DOHH2 (cell line): ENCODE results near the gene ECE1.
"Not testable (repeated sequence)": the region's sequence is repeated elsewhere in the genome, so short reads cannot be mapped to it uniquely, and the experiment has no call there.

Experiments used
- H3F3A ChIP-seq: fragments of 200-600 bp; sonication (generic), shearing (Covaris generic); 2 replicates; pipeline ENCODE4 v1.6.0; 2016; ENCODE audit warnings: antibody characterized with exemption, mild to moderate bottlenecking; ENCODE audit not compliant: control insufficient read depth, insufficient read depth
- H3K27ac ChIP-seq: fragments of 200-600 bp; sonication (generic); 2 replicates; pipeline ENCODE4 v1.5.1; 2014; ENCODE audit warnings: low read depth, mild to moderate bottlenecking, low read length, moderate library complexity
- H3K27me3 ChIP-seq: fragments of 200-600 bp; sonication (generic); 2 replicates; pipeline ENCODE4 v1.6.1; 2014; ENCODE audit warnings: mild to moderate bottlenecking, low read length, mixed read lengths; ENCODE audit not compliant: control insufficient read depth
- H3K36me3 ChIP-seq: fragments of 200-600 bp; sonication (generic); 2 replicates; pipeline ENCODE4 v1.6.1; 2014; ENCODE audit warnings: mild to moderate bottlenecking, low read length, moderate library complexity, mixed read lengths; ENCODE audit not compliant: control insufficient read depth
- H3K4me1 ChIP-seq: fragments of 200-600 bp; sonication (generic); 2 replicates; pipeline ENCODE4 v1.6.1; 2014; ENCODE audit warnings: mild to moderate bottlenecking, low read length, mixed read lengths; ENCODE audit not compliant: control insufficient read depth
- H3K4me2 ChIP-seq: fragments of 200-600 bp; sonication (generic); 2 replicates; pipeline ENCODE4 v1.6.0; 2014; ENCODE audit warnings: mild to moderate bottlenecking, low read length, moderate library complexity
- H3K4me3 ChIP-seq: fragments of 200-600 bp; sonication (generic); 2 replicates; pipeline ENCODE4 v1.5.1; 2014; ENCODE audit warnings: mild to moderate bottlenecking, low read length, mixed read lengths
- H3K79me2 ChIP-seq: fragments of 200-600 bp; sonication (generic); 2 replicates; pipeline ENCODE4 v1.6.1; 2014; ENCODE audit warnings: mild to moderate bottlenecking, low read length, mixed read lengths; ENCODE audit not compliant: control insufficient read depth
- H3K9me2 ChIP-seq: fragments of 200-600 bp; sonication (generic); replicated peaks from 2 replicates; pipeline ENCODE4 v1.6.1; 2014; ENCODE audit warnings: mild to moderate bottlenecking, low read length, mixed read lengths; ENCODE audit not compliant: control insufficient read depth
- H3K9me3 ChIP-seq: fragments of 200-600 bp; sonication (generic); 2 replicates; pipeline ENCODE4 v1.6.1; 2014; ENCODE audit warnings: antibody characterized with exemption, low read length, mixed read lengths; ENCODE audit not compliant: control insufficient read depth, insufficient read depth
- H4K20me1 ChIP-seq: fragments of 200-600 bp; sonication (generic); 2 replicates; pipeline ENCODE4 v1.6.0; 2014; ENCODE audit warnings: low read depth, mild to moderate bottlenecking, antibody characterized with exemption, low read length, moderate library complexity; ENCODE audit not compliant: control insufficient read depth, insufficient read depth
- EZH2phosphoT487 ChIP-seq: fragments of 200-600 bp; sonication (generic); IDR thresholded peaks from 2 replicates; pipeline ENCODE4 v1.6.1; 2017; ENCODE audit warnings: borderline replicate concordance, mild to moderate bottlenecking, antibody characterized with exemption, low read length, moderate library complexity, mixed read lengths
- TF ChIP-seq, protein P1 (sequence below): fragments of 200-600 bp; sonication (generic); IDR thresholded peaks from one replicate; pipeline ENCODE4 v1.5.1; 2014; ENCODE audit warnings: antibody characterized with exemption, mild to moderate bottlenecking, low read depth, low read length; ENCODE audit not compliant: poor library complexity, severe bottlenecking

The ECE1 gene

DNA sequence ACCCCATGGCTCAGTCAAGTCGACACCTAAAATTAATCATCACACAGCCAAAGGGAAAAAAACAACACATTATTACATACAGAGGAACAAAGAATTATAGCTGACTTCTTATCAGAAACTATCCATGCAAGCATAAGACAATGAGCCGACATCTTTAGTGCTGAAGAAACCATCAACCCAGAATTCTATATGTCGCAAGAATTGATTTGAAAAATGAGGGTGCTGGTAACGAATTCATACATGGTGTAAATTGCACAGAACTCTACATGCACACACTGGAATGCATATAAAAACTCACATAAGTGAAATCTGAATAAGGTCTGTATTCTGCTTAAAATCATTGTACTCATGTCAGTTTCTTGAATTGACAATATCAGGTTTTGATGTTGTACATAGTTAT lies 88.6 kb downstream of the ECE1 start:
- Histone ChIP-seq H3K36me3 (no peaks in the 10 kb centered on the region), H3K9me3 (no peaks in the 10 kb centered on the region), H3K9me2 (no peaks in the 10 kb centered on the region), H3K4me3 (no peak overlapping the region), H3K27ac (no peak overlapping the region), H3K27me3 (no peaks in the 10 kb centered on the region; the same call in 1 of the 2 replicates), H3K4me2 (no peak overlapping the region), H3K4me1 (no peaks in the 10 kb centered on the region), H4K20me1 (no peaks in the 10 kb centered on the region), H3F3A (no peaks in the 10 kb centered on the region), H3K79me2 (no peaks in the 10 kb centered on the region)
- no peak for TF ChIP-seq EZH2phosphoT487
- TF ChIP-seq, protein P1, sequence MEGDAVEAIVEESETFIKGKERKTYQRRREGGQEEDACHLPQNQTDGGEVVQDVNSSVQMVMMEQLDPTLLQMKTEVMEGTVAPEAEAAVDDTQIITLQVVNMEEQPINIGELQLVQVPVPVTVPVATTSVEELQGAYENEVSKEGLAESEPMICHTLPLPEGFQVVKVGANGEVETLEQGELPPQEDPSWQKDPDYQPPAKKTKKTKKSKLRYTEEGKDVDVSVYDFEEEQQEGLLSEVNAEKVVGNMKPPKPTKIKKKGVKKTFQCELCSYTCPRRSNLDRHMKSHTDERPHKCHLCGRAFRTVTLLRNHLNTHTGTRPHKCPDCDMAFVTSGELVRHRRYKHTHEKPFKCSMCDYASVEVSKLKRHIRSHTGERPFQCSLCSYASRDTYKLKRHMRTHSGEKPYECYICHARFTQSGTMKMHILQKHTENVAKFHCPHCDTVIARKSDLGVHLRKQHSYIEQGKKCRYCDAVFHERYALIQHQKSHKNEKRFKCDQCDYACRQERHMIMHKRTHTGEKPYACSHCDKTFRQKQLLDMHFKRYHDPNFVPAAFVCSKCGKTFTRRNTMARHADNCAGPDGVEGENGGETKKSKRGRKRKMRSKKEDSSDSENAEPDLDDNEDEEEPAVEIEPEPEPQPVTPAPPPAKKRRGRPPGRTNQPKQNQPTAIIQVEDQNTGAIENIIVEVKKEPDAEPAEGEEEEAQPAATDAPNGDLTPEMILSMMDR, result no peak

DNA sequence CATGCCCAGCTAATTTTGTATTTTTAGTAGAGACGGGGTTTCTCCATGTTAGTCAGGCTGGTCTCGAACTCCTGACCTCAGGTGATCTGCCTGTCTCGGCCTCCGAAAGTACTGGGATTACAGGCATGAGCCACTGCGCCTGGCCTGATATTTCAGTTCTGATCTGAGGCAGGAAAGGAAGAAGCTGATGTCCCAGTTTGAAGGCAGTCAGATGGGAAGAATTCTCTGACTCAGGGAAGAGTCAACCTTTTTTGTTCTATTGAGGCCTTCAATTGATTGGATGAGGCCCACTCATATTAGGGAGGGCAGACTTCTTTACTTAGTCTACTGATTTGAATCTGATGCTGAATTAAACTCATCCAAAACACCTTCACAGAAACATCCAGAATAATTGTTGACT lies 89.0 kb downstream of the ECE1 start:
- H3K4me3 ChIP-seq, H3K4me1 ChIP-seq, H3K9me3 ChIP-seq, H3K27ac ChIP-seq, H3K27me3 ChIP-seq, H3K4me2 ChIP-seq, H3F3A ChIP-seq, H3K9me2 ChIP-seq, H3K79me2 ChIP-seq, H3K36me3 ChIP-seq, H4K20me1 ChIP-seq: not testable (repeated sequence)

DNA sequence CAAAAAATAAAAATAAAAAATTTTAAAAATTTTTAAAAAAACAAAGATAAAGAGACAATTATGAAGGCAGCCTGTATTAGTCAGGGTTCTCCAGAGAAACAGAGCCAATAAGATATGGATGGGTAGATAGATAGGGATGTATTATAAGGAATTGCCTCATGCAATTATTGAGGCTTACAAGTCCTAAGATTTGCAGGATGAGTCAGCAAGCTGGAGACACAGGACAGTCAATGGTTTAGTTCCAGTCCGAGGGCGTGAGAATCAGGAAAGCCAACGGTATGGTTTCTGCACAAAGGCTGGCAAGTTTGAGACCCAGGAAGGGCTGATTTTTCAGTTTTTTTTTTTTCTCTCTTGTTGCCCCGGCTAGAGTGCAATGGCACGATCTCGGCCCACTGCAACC lies 89.5 kb downstream of the ECE1 start:
- H3K4me3 ChIP-seq, result no peak overlapping the region
- no peaks in the 10 kb centered on the region for H3F3A ChIP-seq
- H3K4me2 ChIP-seq, result no peak overlapping the region
- H3K36me3 ChIP-seq, result no peaks in the 10 kb centered on the region
- no peak overlapping the region for H3K27ac ChIP-seq
- H3K79me2 ChIP-seq, result no peaks in the 10 kb centered on the region
- no peaks in the 10 kb centered on the region for H3K9me3 ChIP-seq
- no peaks in the 10 kb centered on the region for H3K9me2 ChIP-seq
- H3K4me1 ChIP-seq, result no peaks in the 10 kb centered on the region
- no peaks in the 10 kb centered on the region for H4K20me1 ChIP-seq
- H3K27me3 ChIP-seq, result no peaks in the 10 kb centered on the region; the same call in 1 of the 2 replicates
- TF ChIP-seq EZH2phosphoT487, result no peak
- TF ChIP-seq, protein P1, result no peak

DNA sequence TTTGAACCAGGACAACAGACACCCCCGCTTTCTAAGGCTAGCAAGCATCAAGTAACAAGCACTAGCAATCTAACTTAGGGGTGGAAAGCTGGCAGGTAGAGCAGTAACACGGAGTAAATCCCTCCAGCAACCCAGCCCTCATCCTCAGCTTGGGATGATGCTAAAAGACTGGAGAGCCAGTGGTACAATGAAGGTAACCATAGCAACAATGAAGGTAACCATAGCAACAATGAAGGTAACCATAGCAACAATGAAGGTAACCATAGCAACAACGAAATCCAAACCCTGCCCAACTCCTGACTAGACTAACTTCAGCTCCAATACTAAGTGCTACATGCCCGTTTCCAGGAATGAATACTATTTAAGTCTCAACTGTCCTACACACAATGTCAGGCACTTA lies 91.3 kb downstream of the ECE1 start:
- Histone ChIP-seq H3K4me1 (no peaks in the 10 kb centered on the region), H3K27ac (no peak overlapping the region), H3K9me3 (no peaks in the 10 kb centered on the region), H3K4me2 (no peak overlapping the region), H3K27me3 (no peaks in the 10 kb centered on the region; the same call in 1 of the 2 replicates), H3K79me2 (no peaks in the 10 kb centered on the region), H4K20me1 (no peaks in the 10 kb centered on the region), H3K36me3 (no peaks in the 10 kb centered on the region), H3F3A (no peaks in the 10 kb centered on the region), H3K4me3 (no peak overlapping the region), H3K9me2 (no peaks in the 10 kb centered on the region)
- TF ChIP-seq, protein P1, result no peak
- no peak for TF ChIP-seq EZH2phosphoT487
